GM23338 (cell line): ENCODE measurements around the gene STPG2.

Source experiments
- CREB1 ChIP-seq: fragments of 250-450 bp; sonication (Bioruptor Pico); IDR thresholded peaks from 2 replicates; pipeline ENCODE4 v1.5.0; 2020; ENCODE audit warnings: low read depth, mild to moderate bottlenecking, moderate library complexity
- EZH2 ChIP-seq: fragments of 200-600 bp; sonication (generic); IDR thresholded peaks from one replicate; pipeline ENCODE4 v1.8.0; 2017; ENCODE audit warnings: antibody characterized with exemption, mild to moderate bottlenecking, low read depth; ENCODE audit not compliant: unreplicated experiment
- EZH2phosphoT487 ChIP-seq: fragments of 200-600 bp; sonication (generic); IDR thresholded peaks from one replicate; pipeline ENCODE4 v1.8.1; 2018; ENCODE audit warnings: antibody characterized with exemption; ENCODE audit not compliant: unreplicated experiment
- JUNB ChIP-seq: IDR thresholded peaks from one replicate; pipeline ENCODE4 v1.6.1; 2016; ENCODE audit warnings: antibody characterized with exemption; ENCODE audit not compliant: unreplicated experiment
- NANOG ChIP-seq: IDR thresholded peaks from 2 replicates; pipeline ENCODE4 v1.6.1; 2016; ENCODE audit warnings: antibody characterized with exemption, borderline replicate concordance
- POLR2AphosphoS5 ChIP-seq: IDR thresholded peaks from 2 replicates; pipeline ENCODE4 v1.6.1; 2016; ENCODE audit warnings: antibody characterized with exemption, low read depth
- STAT1 ChIP-seq: IDR thresholded peaks from one replicate; pipeline ENCODE4 v1.6.1; 2016; ENCODE audit warnings: antibody characterized with exemption; ENCODE audit not compliant: unreplicated experiment
- ZNF114 ChIP-seq: fragments of 250-450 bp; sonication (Bioruptor Pico); IDR thresholded peaks from 2 replicates; pipeline ENCODE4 v1.5.0; 2020; ENCODE audit warnings: mild to moderate bottlenecking, moderate library complexity
- ZNF331 ChIP-seq: fragments of 250-450 bp; sonication (Bioruptor Pico); IDR thresholded peaks from 2 replicates; pipeline ENCODE4 v1.5.0; 2020; ENCODE audit warnings: low read depth, mild to moderate bottlenecking, moderate library complexity
- TF ChIP-seq, protein P1 (sequence below): IDR thresholded peaks from 2 replicates; pipeline ENCODE4 v1.6.1; 2016; ENCODE audit warnings: antibody characterized with exemption
- TF ChIP-seq, protein P2 (sequence below), 2 experiments: fragments of 200-600 bp in 1 of 2; sonication (generic) in 1 of 2; conservative IDR thresholded peaks; 2 replicates each; pipeline versions ENCODE4 v1.5.1 to v1.6.1; 2016 to 2017; ENCODE audit warnings: antibody characterized with exemption in 2 of 2, low read depth in 2 of 2, mild to moderate bottlenecking in 2 of 2, moderate library complexity in 1 of 2
- TF ChIP-seq, protein P3 (sequence below): IDR thresholded peaks from one replicate; pipeline ENCODE4 v1.6.1; 2018; ENCODE audit warnings: antibody characterized with exemption; ENCODE audit not compliant: unreplicated experiment
- TF ChIP-seq, protein P4 (sequence below): fragments of 250-450 bp; sonication (Bioruptor Pico); IDR thresholded peaks from 2 replicates; pipeline ENCODE4 v1.5.0; 2020; ENCODE audit warnings: mild to moderate bottlenecking, moderate library complexity

DNA sequence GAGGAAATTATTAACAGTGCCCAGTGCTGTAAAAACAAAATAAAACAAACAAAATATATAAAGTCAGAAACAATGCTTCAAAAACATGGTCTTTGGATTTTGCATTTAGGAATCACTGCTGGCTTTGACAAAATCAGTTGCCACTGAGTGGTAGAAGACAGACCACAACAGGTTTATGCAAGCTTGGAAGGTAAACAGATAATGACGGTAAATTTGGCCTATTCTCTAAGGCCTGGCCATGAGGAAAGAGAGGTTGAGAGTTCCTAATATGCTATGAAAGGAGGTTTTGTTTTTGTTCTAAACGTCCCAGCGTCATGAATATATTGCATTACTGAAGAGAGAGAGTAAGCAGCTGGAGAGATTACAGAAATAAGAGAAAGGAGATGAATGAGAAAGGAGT lies 629.4 kb downstream of the STPG2 start:
- TF ChIP-seq, protein P1, sequence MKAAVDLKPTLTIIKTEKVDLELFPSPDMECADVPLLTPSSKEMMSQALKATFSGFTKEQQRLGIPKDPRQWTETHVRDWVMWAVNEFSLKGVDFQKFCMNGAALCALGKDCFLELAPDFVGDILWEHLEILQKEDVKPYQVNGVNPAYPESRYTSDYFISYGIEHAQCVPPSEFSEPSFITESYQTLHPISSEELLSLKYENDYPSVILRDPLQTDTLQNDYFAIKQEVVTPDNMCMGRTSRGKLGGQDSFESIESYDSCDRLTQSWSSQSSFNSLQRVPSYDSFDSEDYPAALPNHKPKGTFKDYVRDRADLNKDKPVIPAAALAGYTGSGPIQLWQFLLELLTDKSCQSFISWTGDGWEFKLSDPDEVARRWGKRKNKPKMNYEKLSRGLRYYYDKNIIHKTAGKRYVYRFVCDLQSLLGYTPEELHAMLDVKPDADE, result no peak
- TF ChIP-seq, protein P2, sequence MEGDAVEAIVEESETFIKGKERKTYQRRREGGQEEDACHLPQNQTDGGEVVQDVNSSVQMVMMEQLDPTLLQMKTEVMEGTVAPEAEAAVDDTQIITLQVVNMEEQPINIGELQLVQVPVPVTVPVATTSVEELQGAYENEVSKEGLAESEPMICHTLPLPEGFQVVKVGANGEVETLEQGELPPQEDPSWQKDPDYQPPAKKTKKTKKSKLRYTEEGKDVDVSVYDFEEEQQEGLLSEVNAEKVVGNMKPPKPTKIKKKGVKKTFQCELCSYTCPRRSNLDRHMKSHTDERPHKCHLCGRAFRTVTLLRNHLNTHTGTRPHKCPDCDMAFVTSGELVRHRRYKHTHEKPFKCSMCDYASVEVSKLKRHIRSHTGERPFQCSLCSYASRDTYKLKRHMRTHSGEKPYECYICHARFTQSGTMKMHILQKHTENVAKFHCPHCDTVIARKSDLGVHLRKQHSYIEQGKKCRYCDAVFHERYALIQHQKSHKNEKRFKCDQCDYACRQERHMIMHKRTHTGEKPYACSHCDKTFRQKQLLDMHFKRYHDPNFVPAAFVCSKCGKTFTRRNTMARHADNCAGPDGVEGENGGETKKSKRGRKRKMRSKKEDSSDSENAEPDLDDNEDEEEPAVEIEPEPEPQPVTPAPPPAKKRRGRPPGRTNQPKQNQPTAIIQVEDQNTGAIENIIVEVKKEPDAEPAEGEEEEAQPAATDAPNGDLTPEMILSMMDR (conservative IDR thresholded peaks at IDR 0.05; ENCODE audit: low read depth in 2 of 2), result no peak
- TF ChIP-seq EZH2, result no peak
- TF ChIP-seq, protein P3, sequence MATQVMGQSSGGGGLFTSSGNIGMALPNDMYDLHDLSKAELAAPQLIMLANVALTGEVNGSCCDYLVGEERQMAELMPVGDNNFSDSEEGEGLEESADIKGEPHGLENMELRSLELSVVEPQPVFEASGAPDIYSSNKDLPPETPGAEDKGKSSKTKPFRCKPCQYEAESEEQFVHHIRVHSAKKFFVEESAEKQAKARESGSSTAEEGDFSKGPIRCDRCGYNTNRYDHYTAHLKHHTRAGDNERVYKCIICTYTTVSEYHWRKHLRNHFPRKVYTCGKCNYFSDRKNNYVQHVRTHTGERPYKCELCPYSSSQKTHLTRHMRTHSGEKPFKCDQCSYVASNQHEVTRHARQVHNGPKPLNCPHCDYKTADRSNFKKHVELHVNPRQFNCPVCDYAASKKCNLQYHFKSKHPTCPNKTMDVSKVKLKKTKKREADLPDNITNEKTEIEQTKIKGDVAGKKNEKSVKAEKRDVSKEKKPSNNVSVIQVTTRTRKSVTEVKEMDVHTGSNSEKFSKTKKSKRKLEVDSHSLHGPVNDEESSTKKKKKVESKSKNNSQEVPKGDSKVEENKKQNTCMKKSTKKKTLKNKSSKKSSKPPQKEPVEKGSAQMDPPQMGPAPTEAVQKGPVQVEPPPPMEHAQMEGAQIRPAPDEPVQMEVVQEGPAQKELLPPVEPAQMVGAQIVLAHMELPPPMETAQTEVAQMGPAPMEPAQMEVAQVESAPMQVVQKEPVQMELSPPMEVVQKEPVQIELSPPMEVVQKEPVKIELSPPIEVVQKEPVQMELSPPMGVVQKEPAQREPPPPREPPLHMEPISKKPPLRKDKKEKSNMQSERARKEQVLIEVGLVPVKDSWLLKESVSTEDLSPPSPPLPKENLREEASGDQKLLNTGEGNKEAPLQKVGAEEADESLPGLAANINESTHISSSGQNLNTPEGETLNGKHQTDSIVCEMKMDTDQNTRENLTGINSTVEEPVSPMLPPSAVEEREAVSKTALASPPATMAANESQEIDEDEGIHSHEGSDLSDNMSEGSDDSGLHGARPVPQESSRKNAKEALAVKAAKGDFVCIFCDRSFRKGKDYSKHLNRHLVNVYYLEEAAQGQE, result no peak
- no peak for TF ChIP-seq POLR2AphosphoS5
- no peak for TF ChIP-seq CREB1 (CRISPR knock-in tag)
- no peak for TF ChIP-seq EZH2phosphoT487
- TF ChIP-seq JUNB, result no peak
- TF ChIP-seq, protein P4, sequence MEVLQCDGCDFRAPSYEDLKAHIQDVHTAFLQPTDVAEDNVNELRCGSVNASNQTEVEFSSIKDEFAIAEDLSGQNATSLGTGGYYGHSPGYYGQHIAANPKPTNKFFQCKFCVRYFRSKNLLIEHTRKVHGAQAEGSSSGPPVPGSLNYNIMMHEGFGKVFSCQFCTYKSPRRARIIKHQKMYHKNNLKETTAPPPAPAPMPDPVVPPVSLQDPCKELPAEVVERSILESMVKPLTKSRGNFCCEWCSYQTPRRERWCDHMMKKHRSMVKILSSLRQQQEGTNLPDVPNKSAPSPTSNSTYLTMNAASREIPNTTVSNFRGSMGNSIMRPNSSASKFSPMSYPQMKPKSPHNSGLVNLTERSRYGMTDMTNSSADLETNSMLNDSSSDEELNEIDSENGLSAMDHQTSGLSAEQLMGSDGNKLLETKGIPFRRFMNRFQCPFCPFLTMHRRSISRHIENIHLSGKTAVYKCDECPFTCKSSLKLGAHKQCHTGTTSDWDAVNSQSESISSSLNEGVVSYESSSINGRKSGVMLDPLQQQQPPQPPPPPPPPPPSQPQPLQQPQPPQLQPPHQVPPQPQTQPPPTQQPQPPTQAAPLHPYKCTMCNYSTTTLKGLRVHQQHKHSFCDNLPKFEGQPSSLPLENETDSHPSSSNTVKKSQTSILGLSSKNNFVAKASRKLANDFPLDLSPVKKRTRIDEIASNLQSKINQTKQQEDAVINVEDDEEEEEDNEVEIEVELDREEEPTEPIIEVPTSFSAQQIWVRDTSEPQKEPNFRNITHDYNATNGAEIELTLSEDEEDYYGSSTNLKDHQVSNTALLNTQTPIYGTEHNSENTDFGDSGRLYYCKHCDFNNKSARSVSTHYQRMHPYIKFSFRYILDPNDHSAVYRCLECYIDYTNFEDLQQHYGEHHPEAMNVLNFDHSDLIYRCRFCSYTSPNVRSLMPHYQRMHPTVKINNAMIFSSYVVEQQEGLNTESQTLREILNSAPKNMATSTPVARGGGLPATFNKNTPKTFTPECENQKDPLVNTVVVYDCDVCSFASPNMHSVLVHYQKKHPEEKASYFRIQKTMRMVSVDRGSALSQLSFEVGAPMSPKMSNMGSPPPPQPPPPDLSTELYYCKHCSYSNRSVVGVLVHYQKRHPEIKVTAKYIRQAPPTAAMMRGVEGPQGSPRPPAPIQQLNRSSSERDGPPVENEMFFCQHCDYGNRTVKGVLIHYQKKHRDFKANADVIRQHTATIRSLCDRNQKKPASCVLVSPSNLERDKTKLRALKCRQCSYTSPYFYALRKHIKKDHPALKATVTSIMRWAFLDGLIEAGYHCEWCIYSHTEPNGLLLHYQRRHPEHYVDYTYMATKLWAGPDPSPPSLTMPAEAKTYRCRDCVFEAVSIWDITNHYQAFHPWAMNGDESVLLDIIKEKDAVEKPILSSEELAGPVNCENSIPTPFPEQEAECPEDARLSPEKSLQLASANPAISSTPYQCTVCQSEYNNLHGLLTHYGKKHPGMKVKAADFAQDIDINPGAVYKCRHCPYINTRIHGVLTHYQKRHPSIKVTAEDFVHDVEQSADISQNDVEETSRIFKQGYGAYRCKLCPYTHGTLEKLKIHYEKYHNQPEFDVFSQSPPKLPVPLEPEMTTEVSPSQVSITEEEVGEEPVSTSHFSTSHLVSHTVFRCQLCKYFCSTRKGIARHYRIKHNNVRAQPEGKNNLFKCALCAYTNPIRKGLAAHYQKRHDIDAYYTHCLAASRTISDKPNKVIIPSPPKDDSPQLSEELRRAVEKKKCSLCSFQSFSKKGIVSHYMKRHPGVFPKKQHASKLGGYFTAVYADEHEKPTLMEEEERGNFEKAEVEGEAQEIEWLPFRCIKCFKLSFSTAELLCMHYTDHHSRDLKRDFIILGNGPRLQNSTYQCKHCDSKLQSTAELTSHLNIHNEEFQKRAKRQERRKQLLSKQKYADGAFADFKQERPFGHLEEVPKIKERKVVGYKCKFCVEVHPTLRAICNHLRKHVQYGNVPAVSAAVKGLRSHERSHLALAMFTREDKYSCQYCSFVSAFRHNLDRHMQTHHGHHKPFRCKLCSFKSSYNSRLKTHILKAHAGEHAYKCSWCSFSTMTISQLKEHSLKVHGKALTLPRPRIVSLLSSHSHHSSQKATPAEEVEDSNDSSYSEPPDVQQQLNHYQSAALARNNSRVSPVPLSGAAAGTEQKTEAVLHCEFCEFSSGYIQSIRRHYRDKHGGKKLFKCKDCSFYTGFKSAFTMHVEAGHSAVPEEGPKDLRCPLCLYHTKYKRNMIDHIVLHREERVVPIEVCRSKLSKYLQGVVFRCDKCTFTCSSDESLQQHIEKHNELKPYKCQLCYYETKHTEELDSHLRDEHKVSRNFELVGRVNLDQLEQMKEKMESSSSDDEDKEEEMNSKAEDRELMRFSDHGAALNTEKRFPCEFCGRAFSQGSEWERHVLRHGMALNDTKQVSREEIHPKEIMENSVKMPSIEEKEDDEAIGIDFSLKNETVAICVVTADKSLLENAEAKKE (CRISPR knock-in tag), result no peak
- no peak for TF ChIP-seq NANOG
- TF ChIP-seq ZNF114 (CRISPR knock-in tag), result no peak
- TF ChIP-seq ZNF331 (CRISPR knock-in tag), result no peak
- no peak for TF ChIP-seq STAT1
